Measurements from ENCODE around the gene SFTPD.
A peak's percentile ranks its signal among the peaks of the same experiment; 100 is the strongest.

SFTPD gene

DNA sequence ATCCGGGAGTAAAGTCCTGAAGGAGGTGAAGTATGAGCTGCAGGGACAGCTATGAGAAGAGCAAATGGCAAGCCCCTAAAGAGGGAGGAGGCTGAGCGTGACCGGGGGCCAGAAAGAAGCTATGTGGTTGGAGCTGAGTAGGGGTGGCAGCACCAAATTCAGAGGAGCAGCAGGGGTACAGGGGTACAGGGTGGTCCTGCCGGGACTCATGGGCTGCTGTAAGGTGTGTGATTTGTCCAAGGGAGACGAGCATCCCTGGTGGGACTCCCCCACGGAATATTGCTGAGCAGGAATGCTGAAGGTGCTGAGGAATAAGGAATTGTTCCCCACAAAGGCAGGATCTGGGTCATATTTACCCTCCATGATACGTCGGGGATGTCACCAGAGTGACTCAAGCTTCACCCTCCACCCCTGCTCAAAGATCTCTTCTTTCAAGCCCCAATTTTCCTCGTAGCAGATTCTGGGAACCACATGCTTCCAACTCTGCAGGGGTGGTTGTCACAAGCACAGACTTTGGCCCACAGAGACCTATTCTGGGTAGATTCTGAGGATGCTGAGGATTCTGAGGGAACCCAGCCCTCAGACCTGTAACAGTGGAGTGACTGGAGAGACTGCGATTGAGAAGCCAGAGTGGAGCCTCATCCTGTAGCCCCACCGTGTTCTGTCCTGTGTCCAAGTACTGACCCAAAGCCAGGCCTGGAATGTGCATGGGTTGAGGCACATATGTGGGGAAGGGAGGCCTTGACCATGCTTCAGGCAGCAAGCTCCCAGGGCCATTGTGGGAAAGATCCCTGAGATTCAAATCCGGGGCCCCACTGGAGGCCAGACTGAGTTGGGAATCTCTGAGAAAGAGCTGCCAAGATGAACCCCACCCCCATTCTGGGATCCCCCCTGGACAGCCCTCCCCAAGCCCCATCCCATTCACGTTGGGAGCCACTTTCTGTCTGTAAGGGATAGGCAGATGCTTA, 4.2 kb downstream of the SFTPD start:
- no peak for DNase-seq

DNA sequence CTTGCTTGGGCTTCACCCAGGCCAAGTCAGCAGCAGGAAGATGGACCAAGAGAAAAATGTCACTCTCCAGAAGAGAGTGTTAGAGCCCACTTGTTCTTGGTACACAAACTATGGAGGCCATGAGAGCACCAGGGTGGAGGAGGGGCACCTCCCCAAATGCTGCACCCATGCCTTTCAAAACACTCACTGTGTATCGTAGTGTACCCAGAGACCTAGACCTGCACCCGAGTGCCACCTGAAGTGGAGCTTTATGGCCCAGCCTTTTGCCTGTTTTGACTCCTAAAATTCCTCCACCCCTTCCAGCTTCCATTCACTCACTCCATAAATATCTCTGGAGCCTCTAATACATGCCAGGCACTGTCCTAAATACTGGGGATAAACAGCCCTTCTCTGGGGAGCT, 5.0 kb downstream of the SFTPD start:
- no peak for DNase-seq

DNA sequence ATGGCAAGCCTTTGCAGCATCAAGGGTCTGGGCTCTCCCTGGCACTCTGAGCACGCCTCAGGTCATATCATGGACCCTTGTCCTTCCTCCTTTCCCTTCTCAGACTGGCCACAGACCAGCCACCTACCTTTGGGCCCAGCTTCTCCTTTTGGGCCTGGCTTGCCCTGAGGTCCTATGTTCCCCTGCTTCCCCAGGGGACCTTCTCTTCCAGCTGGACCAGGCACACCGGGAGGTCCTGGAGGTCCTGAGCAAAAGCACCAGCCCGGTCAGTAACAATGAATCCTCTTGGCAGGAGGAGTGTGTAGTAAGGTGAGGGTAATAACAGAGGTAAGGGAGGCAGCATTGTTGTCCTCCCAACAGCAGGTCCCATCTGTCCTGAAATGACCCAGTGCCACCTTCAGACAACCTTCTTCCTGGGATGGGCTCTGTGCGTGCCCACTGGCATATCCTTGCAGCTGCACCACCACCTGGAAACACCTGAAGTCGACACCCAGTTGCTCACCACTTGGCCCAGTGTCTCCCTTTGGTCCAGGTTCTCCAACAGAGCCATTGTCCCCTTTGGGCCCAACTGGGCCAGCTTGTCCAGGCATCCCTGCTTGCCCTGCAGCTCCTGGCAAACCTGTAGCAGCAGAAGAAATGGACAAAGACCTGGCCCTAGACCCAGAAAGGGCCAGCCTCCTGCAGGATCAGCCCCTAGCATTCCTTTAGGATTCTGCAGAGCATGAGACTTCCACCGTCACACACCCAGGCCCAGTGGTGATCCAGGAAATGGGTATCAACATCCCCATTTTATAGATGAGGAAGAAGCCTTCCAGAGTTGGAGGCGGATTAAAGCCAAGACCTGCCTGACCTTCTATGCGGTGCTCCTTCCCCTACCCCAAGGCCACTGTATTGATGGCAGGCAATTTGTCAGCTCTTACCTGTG, 6.4 kb downstream of the SFTPD start:
- no peak for DNase-seq

DNA sequence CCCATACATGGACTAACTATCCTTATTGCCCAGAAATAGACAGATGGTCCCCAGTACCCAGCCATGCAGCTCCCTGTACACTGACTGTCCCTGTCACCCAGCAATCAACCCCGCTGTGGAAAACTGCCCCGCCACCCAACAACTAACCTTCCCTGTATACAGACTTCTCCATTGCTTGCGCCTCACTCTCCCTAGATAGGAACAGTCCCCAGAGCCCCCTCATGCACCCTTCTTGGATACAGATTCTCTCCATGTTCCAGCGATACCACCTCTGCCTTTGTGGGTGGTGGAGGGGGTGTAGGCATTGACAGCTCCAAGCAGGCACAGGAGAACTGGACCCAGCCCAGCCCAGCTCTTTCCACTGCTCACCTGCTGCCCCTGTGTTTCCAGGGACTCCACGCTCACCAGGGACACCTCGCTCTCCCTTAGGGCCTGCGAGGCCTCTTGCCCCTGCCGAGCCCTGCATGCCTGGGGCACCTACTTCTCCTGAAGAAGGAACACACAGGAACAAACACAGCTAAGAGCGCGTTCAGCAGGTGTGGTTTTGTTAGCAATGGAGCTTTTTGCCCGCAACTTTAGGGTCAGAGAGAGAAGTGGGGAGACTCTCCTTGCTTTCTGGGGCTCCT, 7.2 kb downstream of the SFTPD start:
- no peak for DNase-seq

DNA sequence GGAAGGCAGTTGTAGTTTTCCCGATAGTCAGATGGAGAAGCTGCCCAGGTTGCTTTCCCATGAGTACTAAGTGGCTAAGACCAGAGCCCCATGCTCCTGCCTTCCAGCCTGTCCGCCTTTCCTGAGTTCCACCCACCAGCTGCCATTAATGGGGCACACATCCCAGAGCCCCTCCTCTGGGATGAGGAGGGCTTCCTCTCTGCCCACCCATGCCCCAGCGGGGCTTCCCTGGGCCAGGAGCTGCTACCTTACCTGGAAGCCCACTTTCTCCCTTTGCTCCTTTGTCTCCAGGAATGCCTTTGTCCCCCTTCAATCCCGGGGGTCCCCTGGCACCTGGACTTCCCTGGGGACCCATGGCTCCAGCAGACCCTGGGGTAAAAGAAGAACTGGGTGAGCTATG, 7.8 kb downstream of the SFTPD start:
- no peak for DNase-seq

DNA sequence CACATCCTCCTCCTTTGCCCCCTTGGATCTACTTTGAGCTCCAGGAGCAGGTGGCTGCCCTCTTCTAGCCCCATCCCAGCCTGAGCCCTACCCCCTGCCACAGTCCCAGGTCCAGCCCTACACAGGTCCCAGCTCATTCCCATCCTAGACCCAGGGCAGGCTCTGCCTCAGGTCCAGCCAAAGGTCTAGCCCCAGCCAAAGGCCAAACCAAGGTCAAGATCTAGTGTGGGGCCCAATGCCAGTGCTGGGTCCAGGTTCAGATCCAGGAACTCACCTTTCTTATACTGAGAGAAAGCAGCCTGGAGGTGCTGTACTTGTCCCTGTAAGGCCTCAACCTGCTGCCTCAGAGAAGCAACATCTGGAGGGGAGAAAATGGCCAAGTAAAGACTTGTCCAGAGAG, 8.5 kb downstream of the SFTPD start:
- no peak for DNase-seq

DNA sequence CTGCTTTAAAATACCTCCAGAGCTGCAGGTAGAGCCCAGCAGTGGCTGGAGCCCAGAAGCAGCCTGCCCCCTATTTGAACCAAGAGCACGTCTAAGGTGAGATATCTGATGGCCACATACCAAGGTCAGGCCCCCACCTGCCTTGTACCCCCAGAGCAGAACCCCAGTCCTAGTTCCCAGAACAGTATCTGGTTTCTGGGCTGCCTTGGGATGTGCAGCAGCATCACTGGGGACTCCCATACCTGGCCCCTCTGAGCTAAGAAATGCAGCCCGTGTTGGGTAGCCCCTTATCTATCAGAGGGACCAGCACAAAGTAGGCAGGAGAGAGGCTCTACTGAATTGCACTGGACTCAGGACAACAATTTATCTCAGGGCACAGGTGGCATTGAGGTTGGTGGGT, 8.9 kb downstream of the SFTPD start:
- no peak for DNase-seq

DNA sequence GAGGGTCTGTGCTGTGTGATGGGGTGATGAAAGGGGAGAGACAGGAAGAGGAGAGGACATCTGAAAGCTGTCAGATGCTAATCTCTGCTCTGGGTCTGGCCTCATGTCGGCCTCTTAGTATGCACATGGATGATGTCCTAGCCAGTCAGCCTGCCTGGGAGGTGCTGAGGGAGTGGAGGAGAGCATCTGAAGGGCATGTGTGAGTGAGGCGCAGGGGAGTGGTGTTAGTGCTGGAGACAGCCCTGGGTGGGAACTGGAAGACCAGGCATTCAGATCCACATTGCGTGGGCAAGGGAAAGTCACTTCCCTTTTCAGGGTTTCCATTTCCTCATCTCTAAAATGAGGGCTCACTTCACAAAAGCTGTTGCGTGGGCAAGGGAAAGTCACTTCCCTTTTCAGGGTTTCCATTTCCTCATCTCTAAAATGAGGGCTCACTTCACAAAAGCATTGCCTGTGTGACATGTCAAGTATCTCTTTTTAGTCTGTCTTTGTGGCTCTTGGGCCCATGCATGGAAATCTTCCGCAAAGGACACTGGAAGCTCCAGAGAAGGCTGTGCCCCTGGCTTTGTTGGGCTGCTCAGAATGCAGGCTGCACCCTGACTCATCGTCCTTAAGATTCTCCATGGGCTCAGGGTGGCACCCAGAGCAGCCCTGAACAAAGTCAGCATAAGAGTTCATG, 10.0 kb downstream of the SFTPD start:
- DNase-seq: peak; percentile 24

DNA sequence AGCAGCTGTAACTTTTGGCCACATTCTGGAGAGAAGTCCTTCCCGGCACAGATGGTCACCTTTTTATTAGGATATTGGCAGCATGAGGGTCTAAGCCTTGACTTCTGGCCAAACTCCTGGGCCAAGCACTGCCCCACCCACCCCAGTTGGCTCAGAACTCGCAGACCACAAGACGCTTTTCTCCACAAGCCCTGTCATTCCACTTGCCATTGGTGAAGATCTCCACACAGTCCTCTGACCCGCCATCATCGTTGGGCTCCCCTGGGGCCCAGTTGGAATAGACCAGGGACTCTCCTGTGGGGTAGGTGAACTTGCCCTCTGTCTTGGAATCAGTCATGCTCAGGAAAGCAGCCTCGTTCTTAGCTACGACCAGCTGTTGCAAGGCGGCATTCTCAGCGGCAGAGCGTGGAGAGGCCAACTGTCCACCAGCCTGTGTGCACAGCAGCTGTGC, 11.2 kb downstream of the SFTPD start:
- no peak for DNase-seq

DNA sequence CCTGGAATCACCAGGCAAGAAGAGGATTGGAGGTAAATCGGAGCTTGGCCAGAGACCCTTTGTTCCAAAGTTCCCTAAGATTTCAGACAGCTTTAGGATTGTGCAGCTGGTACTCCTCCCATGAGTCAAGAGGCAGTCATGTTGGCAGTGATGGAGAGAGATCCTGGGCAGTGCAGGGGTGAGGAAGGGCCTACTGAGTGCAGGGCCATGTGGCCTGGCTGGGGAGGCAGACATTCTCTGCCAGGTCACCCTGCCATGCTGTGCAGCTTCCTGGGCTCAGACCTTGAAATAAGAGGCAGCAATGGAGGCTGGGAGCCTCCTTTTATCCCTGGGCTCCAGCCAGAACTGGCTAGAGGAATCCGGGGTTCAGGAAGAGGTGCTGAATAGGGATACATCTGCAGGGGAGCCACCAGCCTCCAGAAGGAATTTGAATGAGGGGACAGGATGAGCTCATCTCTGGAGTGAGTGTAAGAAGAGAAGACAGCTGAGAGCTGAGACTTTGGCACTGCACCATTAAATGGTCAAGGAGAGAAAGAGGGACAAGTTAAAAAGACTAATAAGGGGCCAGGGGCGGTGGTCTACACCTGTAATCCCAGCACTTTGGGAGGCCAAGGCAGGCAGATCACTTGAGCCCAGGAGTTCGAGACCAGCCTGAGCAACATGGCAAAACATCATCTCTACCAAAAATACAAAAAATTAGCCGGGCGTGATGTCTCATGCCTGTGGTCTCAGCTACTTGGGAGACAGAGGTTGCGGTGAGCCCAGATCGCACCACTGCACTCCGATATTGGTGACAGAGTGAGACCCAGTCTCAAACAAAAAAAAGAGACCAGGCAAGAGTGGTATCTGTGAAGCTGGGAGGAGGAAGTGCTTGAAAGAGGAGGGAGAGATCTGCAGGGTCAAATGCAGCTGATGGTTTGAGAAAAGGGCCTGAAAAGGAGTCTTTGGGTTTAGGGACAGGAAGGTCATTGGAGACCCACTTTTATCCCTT, 12.0 kb downstream of the SFTPD start:
- DNase-seq: no peak

DNA sequence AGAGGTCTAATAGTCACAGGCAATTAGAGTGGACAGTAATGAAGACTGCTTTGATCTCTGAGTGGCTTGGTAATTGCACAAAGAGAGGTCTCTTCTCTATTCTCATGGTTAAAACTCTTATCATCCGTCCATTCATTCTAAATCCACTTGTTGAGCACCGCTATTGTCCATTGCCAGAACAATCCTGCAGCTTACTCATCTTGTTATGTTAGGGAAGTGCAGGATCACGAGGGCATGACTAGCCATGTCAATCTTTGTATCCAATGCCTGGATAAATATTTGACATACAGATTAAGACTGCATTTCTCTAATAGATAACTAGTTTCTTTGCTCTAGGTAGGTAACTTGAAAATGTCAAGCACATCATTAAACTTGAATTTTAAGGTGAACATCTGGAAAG, 14.9 kb downstream of the SFTPD start:
- DNase-seq: no peak

DNA sequence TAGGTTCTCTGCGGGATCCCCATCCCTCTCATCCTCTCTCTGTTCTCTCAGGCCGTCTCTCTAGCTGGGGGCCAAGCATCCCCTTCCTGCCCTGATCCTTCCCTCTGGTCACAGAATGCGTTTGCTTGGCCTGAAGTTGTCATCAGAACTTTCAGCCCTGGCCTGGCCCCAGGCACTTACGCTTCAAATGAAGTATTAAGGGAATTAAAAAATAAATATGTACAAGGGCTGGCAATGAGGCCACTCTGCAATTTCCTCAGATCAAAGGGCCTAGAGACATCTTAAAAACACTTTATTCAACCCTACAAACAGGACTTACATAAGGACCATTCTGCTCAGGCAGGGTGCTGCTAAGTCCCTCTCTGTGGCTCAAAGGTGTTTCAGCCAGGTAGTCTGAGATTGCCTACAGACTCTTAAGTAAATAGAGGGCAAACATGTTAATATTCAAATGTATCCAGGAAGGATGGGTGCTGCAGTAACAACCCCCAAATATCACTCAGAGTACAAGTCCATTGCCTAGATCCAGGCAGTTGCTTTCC, 16.0 kb downstream of the SFTPD start:
- DNase-seq: no peak

DNA sequence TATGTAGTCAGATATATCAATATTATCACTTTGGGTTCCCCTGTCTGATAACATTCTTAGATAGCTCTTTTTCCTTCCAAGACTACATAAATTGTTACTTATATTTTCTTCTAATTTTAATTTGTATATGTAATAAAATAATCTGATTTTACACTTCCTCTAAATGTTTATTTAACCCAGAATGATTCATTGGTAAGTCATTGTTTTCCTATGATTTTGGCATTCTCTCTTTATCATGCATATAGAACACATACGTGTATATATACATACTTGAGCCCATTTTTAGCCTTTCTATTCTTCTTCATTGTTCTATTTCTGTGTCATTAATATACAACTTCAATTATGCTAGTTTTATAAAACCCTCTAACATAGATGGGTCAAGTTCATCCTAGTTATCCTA, 16.6 kb downstream of the SFTPD start:
- DNase-seq: no peak

DNA sequence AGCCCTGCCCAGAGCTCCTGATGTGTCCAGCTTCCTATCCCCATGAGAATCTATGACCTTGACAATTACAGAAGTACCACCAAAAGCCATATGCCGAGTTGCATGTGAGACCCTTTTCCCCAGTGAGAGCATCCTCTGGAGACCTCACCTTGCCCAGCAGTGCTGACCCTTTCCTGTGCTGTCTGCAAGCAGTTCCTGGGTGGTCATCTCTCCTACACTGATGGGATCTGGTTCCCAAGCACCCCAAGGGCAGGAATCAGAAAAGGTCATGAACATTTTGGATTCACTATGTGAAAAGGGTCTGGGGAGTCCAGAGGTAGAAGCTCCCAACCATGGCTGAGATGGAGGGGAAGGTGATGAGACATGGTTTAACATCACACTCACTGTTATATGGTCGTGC, 18.2 kb downstream of the SFTPD start:
- DNase-seq: no peak

DNA sequence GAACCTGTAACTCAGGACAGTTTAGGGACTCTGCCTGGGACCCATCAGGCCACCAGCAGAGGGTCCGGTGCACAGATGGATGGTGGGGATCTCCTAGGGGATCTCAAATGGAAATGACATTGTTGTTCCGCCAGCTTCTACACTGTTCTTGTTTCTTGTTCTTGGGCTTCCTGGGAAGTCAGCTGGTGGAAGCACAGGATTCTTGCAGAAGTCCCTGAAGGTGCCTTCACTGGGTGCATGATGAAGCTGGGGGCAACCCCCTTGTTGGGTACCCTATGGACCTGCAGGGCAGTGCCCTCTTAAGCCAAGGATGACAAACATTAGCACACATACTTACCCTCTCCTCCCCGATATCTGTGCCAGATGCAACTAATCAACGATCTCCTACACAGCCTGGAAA, 18.6 kb downstream of the SFTPD start:
- DNase-seq: no peak

DNA sequence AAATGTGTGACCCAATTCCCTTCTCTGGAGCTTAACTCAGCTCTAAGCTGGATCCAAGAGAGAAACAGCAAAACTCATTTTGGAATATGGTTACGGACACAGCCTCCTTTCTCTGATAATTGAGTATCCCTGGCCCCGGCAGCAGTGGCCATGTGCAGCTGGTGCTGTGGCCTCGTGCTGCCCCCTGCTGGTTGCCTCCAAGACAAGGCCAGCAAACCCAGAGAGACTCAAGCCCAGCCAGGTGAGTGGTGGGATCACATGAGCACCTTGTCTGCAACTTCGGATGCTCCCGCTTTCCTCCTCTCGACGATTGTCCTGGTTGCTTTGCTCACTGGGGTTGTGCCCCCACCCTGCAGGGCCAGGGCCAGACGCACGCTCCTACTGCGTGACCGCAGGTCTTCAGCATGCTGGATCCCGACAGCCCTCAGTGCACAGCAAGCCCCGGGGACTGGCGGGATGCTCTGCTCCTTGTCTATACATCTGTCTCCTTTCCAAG, 19.4 kb downstream of the SFTPD start:
- DNase-seq: peak; percentile 65

DNA sequence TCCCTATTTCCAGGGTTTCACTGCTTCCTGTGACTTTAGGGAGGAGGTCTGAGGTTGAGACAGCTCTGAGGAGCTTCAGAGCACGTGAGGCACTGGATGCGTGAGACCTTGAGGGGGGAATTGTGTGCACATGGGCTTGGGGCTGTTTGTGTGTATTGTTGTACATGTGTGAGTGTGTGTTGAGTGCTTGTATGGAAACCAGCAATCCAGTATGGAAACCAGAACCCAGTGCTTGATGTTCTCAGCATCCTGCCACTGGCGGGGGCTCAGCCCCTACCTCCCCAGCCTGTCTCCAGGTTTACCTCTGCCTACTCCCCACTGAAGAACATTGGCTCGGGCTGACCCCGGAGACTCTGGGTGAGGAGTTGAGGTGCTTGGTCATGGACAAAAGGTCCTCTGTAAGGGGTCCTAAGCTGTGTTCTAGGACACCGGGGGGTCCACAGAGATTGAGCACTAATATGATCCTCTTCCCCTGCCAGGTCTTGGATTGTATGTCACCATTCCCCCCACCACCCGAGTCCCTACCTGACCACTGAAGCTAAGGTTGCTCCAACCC, 20.8 kb downstream of the SFTPD start:
- DNase-seq: no peak

DNA sequence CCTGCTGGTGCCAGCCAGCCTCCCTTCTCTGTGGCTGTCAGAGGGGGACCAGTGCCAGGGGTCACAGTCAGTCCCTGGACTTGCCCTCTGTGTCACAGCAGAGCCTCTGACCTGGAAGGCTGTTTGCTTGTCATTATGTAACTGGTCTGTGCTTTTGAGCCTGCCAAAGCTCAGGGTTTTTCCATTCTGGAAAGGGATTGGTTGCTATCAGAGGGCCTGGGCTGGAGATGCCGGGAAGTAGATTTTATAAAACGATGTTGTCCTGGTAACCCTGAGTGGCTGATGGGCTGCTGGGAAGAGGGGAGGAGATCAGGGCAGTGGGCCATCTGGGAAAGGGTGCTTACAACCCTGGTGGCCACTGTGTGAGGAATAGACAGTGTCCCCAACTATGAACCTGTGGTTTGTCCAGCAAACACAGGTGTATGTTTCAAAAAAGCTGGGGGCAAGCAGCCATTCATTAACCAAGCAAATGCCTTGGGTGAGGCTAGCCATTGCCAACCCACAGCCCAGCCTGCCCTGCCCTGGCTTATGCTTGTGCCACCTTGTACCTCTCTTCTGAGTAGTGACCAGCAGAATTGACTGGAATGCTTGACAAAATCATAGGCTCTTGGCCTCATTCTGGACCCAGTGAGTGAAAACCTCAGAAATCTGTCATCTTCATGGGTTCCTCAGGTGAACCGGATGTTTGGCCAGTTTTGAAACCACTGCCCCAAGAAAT, 21.6 kb downstream of the SFTPD start:
- no peak for DNase-seq

DNA sequence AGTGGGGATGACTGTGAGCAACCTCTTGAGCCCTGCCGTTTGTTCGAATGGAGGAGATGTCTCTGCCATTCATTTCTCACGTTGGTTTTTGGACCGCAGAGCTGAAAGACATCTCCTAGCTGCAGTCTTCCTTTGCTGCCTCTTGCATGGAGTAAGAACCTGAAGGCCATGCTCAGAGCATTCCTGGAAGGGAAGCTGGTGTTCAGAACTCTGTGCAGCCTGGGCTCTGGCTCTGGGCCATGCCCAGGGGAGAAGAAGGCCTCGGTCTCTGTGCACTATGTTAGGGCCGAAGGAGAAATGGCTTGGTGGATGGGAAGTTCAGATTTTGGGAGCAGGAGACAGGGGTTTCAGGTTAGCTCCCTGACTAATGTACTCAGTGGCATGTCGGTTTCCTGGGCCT, 22.9 kb downstream of the SFTPD start:
- DNase-seq: no peak

DNA sequence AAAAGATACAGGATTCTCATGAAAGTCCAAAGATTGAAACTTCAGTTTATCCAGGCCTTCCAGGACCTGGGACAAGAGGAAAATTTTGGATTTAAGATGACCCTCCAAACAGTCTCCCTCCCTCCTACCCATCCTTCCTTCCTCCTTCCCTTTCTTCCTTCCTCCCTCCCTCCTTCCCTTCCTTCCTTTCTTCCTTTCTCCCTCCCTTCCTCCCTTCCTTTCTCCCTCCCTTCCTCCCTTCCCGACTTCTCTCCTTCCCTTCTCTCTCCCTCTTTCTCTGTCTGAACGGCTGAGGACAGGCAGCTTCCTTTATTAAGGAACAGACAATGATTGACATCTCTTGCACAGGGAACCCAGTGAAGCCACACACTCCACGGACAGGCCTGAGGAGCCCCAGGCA, 23.3 kb downstream of the SFTPD start:
- no peak for DNase-seq
